Activated CD4-positive, CD25-positive, alpha-beta regulatory T cell (primary cell): ENCODE results near the gene FBLN1.

ENCODE experiments used
- DNase-seq, 4 experiments: peaks; one replicate each; lab custom pipeline; 2025; lab: John Stamatoyannopoulos, UW

The FBLN1 gene

GRCh38 chr22:45504373-45505341, 2.0 kb downstream of the FBLN1 start:
- DNase-seq, result no peak

GRCh38 chr22:45505991-45506747, 3.5 kb downstream of the FBLN1 start:
- no peak for DNase-seq

- no peak for DNase-seq
These were observed 4.2 kb downstream of the FBLN1 start for GRCh38 chr22:45506816-45507360.

GRCh38 chr22:45507798-45508197, 5.1 kb downstream of the FBLN1 start:
- no peak for DNase-seq

GRCh38 chr22:45508814-45509213, 6.1 kb downstream of the FBLN1 start:
- DNase-seq, result no peak

- no peak for DNase-seq
These were observed 7.9 kb downstream of the FBLN1 start for GRCh38 chr22:45510376-45511232.

- DNase-seq, result no peak
These were observed 9.2 kb downstream of the FBLN1 start for GRCh38 chr22:45511847-45512261.

GRCh38 chr22:45512363-45512762, 9.7 kb downstream of the FBLN1 start:
- no peak for DNase-seq

- no peak for DNase-seq
These were observed 13.0 kb downstream of the FBLN1 start for GRCh38 chr22:45515676-45516075.

- DNase-seq, result no peak
These were observed 13.5 kb downstream of the FBLN1 start for GRCh38 chr22:45516163-45516562.

GRCh38 chr22:45516923-45517675, 14.4 kb downstream of the FBLN1 start:
- no peak for DNase-seq

- no peak for DNase-seq
These were observed 15.5 kb downstream of the FBLN1 start for GRCh38 chr22:45518136-45518535.

GRCh38 chr22:45518580-45518991, 15.9 kb downstream of the FBLN1 start:
- DNase-seq, result no peak

GRCh38 chr22:45521178-45521577, 18.5 kb downstream of the FBLN1 start:
- no peak for DNase-seq

GRCh38 chr22:45522462-45522861, 19.8 kb downstream of the FBLN1 start:
- no peak for DNase-seq

GRCh38 chr22:45524157-45524556, 21.5 kb downstream of the FBLN1 start:
- no peak for DNase-seq

GRCh38 chr22:45524966-45525365, 22.3 kb downstream of the FBLN1 start:
- DNase-seq, result no peak

- DNase-seq, result no peak
These were observed 22.8 kb downstream of the FBLN1 start for GRCh38 chr22:45525480-45525879.

GRCh38 chr22:45526281-45526680, 23.6 kb downstream of the FBLN1 start:
- no peak for DNase-seq

GRCh38 chr22:45526768-45527360, 24.2 kb downstream of the FBLN1 start:
- DNase-seq, result no peak

- no peak for DNase-seq
These were observed 24.8 kb downstream of the FBLN1 start for GRCh38 chr22:45527456-45527855.
